ENCODE results near the gene DNER.

The DNER gene

GRCh38 chr2:229387866-229388265 is 326.5 kb downstream of the DNER start:
- Histone ChIP-seq H3K36me3 (replicated peaks; ENCODE audit: low read depth, low read length) (peaks cover 3% of the 10 kb centered on the region), H2AFZ (ENCODE audit: low read depth, low read length) (no peak overlapping the region), H4K20me1 (ENCODE audit: insufficient read depth, low read length) (no peaks in the 10 kb centered on the region), H3K9me3 (ENCODE audit: insufficient read depth, low read length) (no peaks in the 10 kb centered on the region), H3K4me3 (ENCODE audit: low read length) (no peak overlapping the region), H3K4me2 (ENCODE audit: low read length) (no peak overlapping the region), H3K9ac (ENCODE audit: low read length) (no peak overlapping the region), H3K27me3 (ENCODE audit: low read depth, low read length) (no peaks in the 10 kb centered on the region), H3K27ac (ENCODE audit: low read length) (no peak overlapping the region), H3K79me2 (ENCODE audit: low read length) (no peaks in the 10 kb centered on the region), H3K4me1 (ENCODE audit: low read length) (no peaks in the 10 kb centered on the region)
- TF ChIP-seq CTCF (IDR thresholded peaks at IDR 0.05; ENCODE audit: low read depth, low read length) (no peak), EZH2phosphoT487 (IDR thresholded peaks at IDR 0.05; ENCODE audit: low read depth) (no peak)

GRCh38 chr2:229380101-229380625 is 334.2 kb downstream of the DNER start:
- Histone ChIP-seq H4K20me1 (ENCODE audit: insufficient read depth, low read length) (no peaks in the 10 kb centered on the region), H3K27me3 (ENCODE audit: low read depth, low read length) (no peaks in the 10 kb centered on the region), H3K27ac (ENCODE audit: low read length) (no peak overlapping the region), H2AFZ (ENCODE audit: low read depth, low read length) (no peak overlapping the region), H3K79me2 (ENCODE audit: low read length) (no peaks in the 10 kb centered on the region), H3K4me2 (ENCODE audit: low read length) (no peak overlapping the region), H3K4me3 (ENCODE audit: low read length) (no peak overlapping the region), H3K9ac (ENCODE audit: low read length) (no peak overlapping the region), H3K36me3 (replicated peaks; ENCODE audit: low read depth, low read length) (no peaks in the 10 kb centered on the region), H3K9me3 (ENCODE audit: insufficient read depth, low read length) (no peaks in the 10 kb centered on the region), H3K4me1 (ENCODE audit: low read length) (no peaks in the 10 kb centered on the region)
- TF ChIP-seq EZH2phosphoT487 (IDR thresholded peaks at IDR 0.05; ENCODE audit: low read depth) (no peak), CTCF (IDR thresholded peaks at IDR 0.05; ENCODE audit: low read depth, low read length) (no peak)

- Histone ChIP-seq H3K4me2 (ENCODE audit: low read length) (no peak overlapping the region), H3K27ac (ENCODE audit: low read length) (no peak overlapping the region), H3K4me1 (ENCODE audit: low read length) (no peaks in the 10 kb centered on the region), H3K27me3 (ENCODE audit: low read depth, low read length) (no peaks in the 10 kb centered on the region), H3K79me2 (ENCODE audit: low read length) (no peaks in the 10 kb centered on the region), H3K9me3 (ENCODE audit: insufficient read depth, low read length) (no peaks in the 10 kb centered on the region), H2AFZ (ENCODE audit: low read depth, low read length) (peak overlapping the region; percentile 39; the same call in 1 of the 2 replicates), H3K36me3 (replicated peaks; ENCODE audit: low read depth, low read length) (no peaks in the 10 kb centered on the region), H3K9ac (ENCODE audit: low read length) (no peak overlapping the region), H3K4me3 (ENCODE audit: low read length) (no peak overlapping the region), H4K20me1 (ENCODE audit: insufficient read depth, low read length) (no peaks in the 10 kb centered on the region)
- TF ChIP-seq CTCF (IDR thresholded peaks at IDR 0.05; ENCODE audit: low read depth, low read length): no peak
- TF ChIP-seq EZH2phosphoT487 (IDR thresholded peaks at IDR 0.05; ENCODE audit: low read depth): no peak
These were observed 336.0 kb downstream of the DNER start for GRCh38 chr2:229378386-229378785.

- no peak for TF ChIP-seq CTCF (IDR thresholded peaks at IDR 0.05; ENCODE audit: low read depth, low read length)
- TF ChIP-seq EZH2phosphoT487 (IDR thresholded peaks at IDR 0.05; ENCODE audit: low read depth): no peak
- Histone ChIP-seq H3K79me2 (ENCODE audit: low read length) (no peaks in the 10 kb centered on the region), H3K4me3 (ENCODE audit: low read length) (no peak overlapping the region), H3K9ac (ENCODE audit: low read length) (no peak overlapping the region), H3K4me2 (ENCODE audit: low read length) (no peak overlapping the region), H3K27ac (ENCODE audit: low read length) (no peak overlapping the region), H3K4me1 (ENCODE audit: low read length) (no peaks in the 10 kb centered on the region), H3K36me3 (replicated peaks; ENCODE audit: low read depth, low read length) (no peaks in the 10 kb centered on the region), H3K27me3 (ENCODE audit: low read depth, low read length) (no peaks in the 10 kb centered on the region), H2AFZ (ENCODE audit: low read depth, low read length) (no peak overlapping the region), H3K9me3 (ENCODE audit: insufficient read depth, low read length) (no peaks in the 10 kb centered on the region), H4K20me1 (ENCODE audit: insufficient read depth, low read length) (no peaks in the 10 kb centered on the region)
These were observed 337.5 kb downstream of the DNER start for GRCh38 chr2:229376866-229377265.

Measured in OCI-LY3 (cell line).